ENCODE data around the gene UGT2B10. TPM values are rescaled to one million over a fixed set of nuclear protein-coding genes. Genes with fewer than 3 reads are reported as not detected.

The UGT2B10 gene
- polyA plus RNA-seq, 1 of the 3 experiments (the other 2 are of a cell fraction) = not detected

- POLR2A ChIA-PET = no interaction called here
- Histone ChIP-seq H3K9ac (no peak overlapping the region), H3K27ac (ENCODE audit: low read depth in 2 of 2, low read length in 1 of 2) (no peak overlapping the region), H3K27me3 (ENCODE audit: insufficient read depth) (no peaks in the 10 kb centered on the region; the same call in 1 of the 2 replicates), H3K4me2 (no peak overlapping the region), H3K9me3 (no peaks in the 10 kb centered on the region), H3K4me1 (ENCODE audit: control insufficient read depth in 1 of 2, insufficient read depth in 2 of 2, low read depth in 1 of 2, low read length in 1 of 2) (no peaks in the 10 kb centered on the region), H3F3A (replicated peaks; ENCODE audit: insufficient read depth) (no peaks in the 10 kb centered on the region), H3K36me3 (replicated peaks in 1 of 2; ENCODE audit: control insufficient read depth in 1 of 2, insufficient read depth in 2 of 2, low read length in 1 of 2) (no peaks in the 10 kb centered on the region), H3K79me2 (ENCODE audit: insufficient read depth) (no peaks in the 10 kb centered on the region), H2AFZ (ENCODE audit: low read depth) (no peak overlapping the region), H3K4me3 (ENCODE audit: low read depth in 2 of 2, low read length in 1 of 2) (no peak overlapping the region), H4K20me1 (ENCODE audit: insufficient read depth) (no peaks in the 10 kb centered on the region), H3K9me2 (no peaks in the 10 kb centered on the region)
- WGBS (ENCODE audit: low lambda C conversion rate) = 42% methylated on average over 5 of the region's 5 CpGs
- CTCF ChIA-PET = no interaction called here
- no peak for TF ChIP-seq RXRA (IDR thresholded peaks at IDR 0.05; ENCODE audit: borderline replicate concordance, low read depth)
- no peak for TF ChIP-seq MEF2A (IDR thresholded peaks at IDR 0.05; ENCODE audit: borderline replicate concordance, low read depth)
- no peak for TF ChIP-seq IRF3 (IDR thresholded peaks at IDR 0.05; ENCODE audit: low read depth, low read length)
- TF ChIP-seq GABPA (IDR thresholded peaks at IDR 0.05; ENCODE audit: low read depth) = no peak
- DNase-seq = no peak
Measured at GRCh38 chr4:68877555-68877954, 61.8 kb downstream of the UGT2B10 start.

DNA sequence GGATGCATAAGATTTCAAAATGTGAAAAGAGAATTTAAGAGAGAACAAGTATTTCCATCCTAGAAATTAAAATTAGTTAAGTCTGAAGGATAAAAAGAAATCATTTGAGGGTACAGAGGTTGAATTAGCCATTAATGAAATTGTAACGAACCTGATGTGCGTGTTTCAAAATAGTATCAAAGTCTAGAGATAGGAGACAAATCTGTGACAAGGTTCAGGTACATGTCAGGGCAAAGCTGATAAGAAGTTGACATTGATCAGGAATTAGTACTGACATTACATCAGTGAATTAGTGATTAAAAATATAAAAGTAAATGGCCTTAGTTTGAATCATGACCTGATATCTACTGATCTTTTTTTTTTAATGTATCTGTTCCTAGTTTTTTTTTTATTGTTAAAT lies 62.3 kb downstream of the UGT2B10 start:
- POLR2A ChIA-PET = no interaction called here
- H3K27ac ChIP-seq (ENCODE audit: low read depth in 2 of 2, low read length in 1 of 2) = no peak overlapping the region
- no peaks in the 10 kb centered on the region for H3F3A ChIP-seq (replicated peaks; ENCODE audit: insufficient read depth)
- TF ChIP-seq GABPA (IDR thresholded peaks at IDR 0.05; ENCODE audit: low read depth) = no peak
- TF ChIP-seq TEAD4 (IDR thresholded peaks at IDR 0.05; ENCODE audit: borderline replicate concordance, insufficient read depth) = no peak
- no peak for TF ChIP-seq EP300 (IDR thresholded peaks at IDR 0.05; ENCODE audit: borderline replicate concordance in 1 of 2, low read depth in 1 of 2, low read length in 1 of 2)
- TF ChIP-seq USF2 (IDR thresholded peaks at IDR 0.05; ENCODE audit: borderline replicate concordance, low read depth, low read length) = no peak
- no peak for TF ChIP-seq CHD2 (IDR thresholded peaks at IDR 0.05; ENCODE audit: low read length, partially characterized antibody)
- no peak for TF ChIP-seq RCOR1 (IDR thresholded peaks at IDR 0.05; ENCODE audit: low read length)
- no peak for TF ChIP-seq POLR2AphosphoS5 (IDR thresholded peaks at IDR 0.05; ENCODE audit: low read depth, low read length)
- no peak for TF ChIP-seq RXRA (IDR thresholded peaks at IDR 0.05; ENCODE audit: borderline replicate concordance, low read depth)
- no peak for TF ChIP-seq MAX (IDR thresholded peaks at IDR 0.05; ENCODE audit: low read depth)
- TF ChIP-seq, protein P1, sequence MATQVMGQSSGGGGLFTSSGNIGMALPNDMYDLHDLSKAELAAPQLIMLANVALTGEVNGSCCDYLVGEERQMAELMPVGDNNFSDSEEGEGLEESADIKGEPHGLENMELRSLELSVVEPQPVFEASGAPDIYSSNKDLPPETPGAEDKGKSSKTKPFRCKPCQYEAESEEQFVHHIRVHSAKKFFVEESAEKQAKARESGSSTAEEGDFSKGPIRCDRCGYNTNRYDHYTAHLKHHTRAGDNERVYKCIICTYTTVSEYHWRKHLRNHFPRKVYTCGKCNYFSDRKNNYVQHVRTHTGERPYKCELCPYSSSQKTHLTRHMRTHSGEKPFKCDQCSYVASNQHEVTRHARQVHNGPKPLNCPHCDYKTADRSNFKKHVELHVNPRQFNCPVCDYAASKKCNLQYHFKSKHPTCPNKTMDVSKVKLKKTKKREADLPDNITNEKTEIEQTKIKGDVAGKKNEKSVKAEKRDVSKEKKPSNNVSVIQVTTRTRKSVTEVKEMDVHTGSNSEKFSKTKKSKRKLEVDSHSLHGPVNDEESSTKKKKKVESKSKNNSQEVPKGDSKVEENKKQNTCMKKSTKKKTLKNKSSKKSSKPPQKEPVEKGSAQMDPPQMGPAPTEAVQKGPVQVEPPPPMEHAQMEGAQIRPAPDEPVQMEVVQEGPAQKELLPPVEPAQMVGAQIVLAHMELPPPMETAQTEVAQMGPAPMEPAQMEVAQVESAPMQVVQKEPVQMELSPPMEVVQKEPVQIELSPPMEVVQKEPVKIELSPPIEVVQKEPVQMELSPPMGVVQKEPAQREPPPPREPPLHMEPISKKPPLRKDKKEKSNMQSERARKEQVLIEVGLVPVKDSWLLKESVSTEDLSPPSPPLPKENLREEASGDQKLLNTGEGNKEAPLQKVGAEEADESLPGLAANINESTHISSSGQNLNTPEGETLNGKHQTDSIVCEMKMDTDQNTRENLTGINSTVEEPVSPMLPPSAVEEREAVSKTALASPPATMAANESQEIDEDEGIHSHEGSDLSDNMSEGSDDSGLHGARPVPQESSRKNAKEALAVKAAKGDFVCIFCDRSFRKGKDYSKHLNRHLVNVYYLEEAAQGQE (IDR thresholded peaks at IDR 0.05; ENCODE audit: low read depth, low read length) = no peak
- no peak for TF ChIP-seq TCF12 (IDR thresholded peaks at IDR 0.05)
- TF ChIP-seq MEF2A (IDR thresholded peaks at IDR 0.05; ENCODE audit: borderline replicate concordance, low read depth) = no peak
- TF ChIP-seq FOXM1 (IDR thresholded peaks at IDR 0.05; ENCODE audit: low read depth) = no peak
- TF ChIP-seq NRF1 (IDR thresholded peaks at IDR 0.05; ENCODE audit: low read depth, low read length) = no peak
- TF ChIP-seq FOSL2 (IDR thresholded peaks at IDR 0.05; ENCODE audit: borderline replicate concordance, low read depth) = no peak
- TF ChIP-seq TAF1 (IDR thresholded peaks at IDR 0.05; ENCODE audit: borderline replicate concordance, low read depth, low read length) = no peak
- TF ChIP-seq YY1 (IDR thresholded peaks at IDR 0.05; ENCODE audit: low read depth) = no peak
- H3K4me3 ChIP-seq (ENCODE audit: low read depth in 2 of 2, low read length in 1 of 2) = no peak overlapping the region
- WGBS (ENCODE audit: low lambda C conversion rate) = 7% methylated on average over 2 of the region's 2 CpGs
- no peak for DNase-seq
- H3K4me1 ChIP-seq (ENCODE audit: control insufficient read depth in 1 of 2, insufficient read depth in 2 of 2, low read depth in 1 of 2, low read length in 1 of 2) = no peaks in the 10 kb centered on the region
- H4K20me1 ChIP-seq (ENCODE audit: insufficient read depth) = no peaks in the 10 kb centered on the region
- CTCF ChIA-PET = no interaction called here
- H3K9me2 ChIP-seq = no peaks in the 10 kb centered on the region
- H3K9me3 ChIP-seq = no peaks in the 10 kb centered on the region
- H3K4me2 ChIP-seq = no peak overlapping the region
- H2AFZ ChIP-seq (ENCODE audit: low read depth) = no peak overlapping the region
- H3K27me3 ChIP-seq (ENCODE audit: insufficient read depth) = no peaks in the 10 kb centered on the region; the same call in 1 of the 2 replicates
- H3K9ac ChIP-seq = no peak overlapping the region
- H3K79me2 ChIP-seq (ENCODE audit: insufficient read depth) = no peaks in the 10 kb centered on the region
- no peaks in the 10 kb centered on the region for H3K36me3 ChIP-seq (replicated peaks in 1 of 2; ENCODE audit: control insufficient read depth in 1 of 2, insufficient read depth in 2 of 2, low read length in 1 of 2)

Measured in SK-N-SH (cell line).